GM13976 (cell line): ENCODE data around the gene KCNQ1.

ENCODE experiments used
- DNase-seq: peaks from one replicate; pipeline ENCODE4 v3.0.0; 2012; ENCODE audit warnings: low spot score
- CTCF ChIP-seq: IDR thresholded peaks from 2 replicates; pipeline ENCODE4 v1.5.1; 2012; ENCODE audit warnings: borderline replicate concordance, mild to moderate bottlenecking; ENCODE audit not compliant: insufficient read depth; ENCODE audit errors: extremely low read depth, missing control alignments, control extremely low read depth
- in situ Hi-C: fragments of 300-500 bp; cut with MboI; formaldehyde crosslinking; loops from one replicate; pipeline ENCODE4 v1.12.0; 2022; ENCODE audit warnings: low sequenced_read_pairs, mixed read lengths, inconsistent platforms; ENCODE audit not compliant: unreplicated experiment

The KCNQ1 gene

GRCh38 chr11:2888266-2888968 is 443.6 kb downstream of the KCNQ1 start:
- in situ Hi-C loops = no loop called here
- peak; percentile 86 for DNase-seq
- peak; percentile 98 for TF ChIP-seq CTCF

GRCh38 chr11:2889362-2890273 is 444.8 kb downstream of the KCNQ1 start:
- in situ Hi-C loops = loop anchor here (10.0 kb wide), 1 partner anchor 355 kb away; no protein-coding TSS in a partner anchor
- no peak for DNase-seq
- no peak for TF ChIP-seq CTCF

DNA sequence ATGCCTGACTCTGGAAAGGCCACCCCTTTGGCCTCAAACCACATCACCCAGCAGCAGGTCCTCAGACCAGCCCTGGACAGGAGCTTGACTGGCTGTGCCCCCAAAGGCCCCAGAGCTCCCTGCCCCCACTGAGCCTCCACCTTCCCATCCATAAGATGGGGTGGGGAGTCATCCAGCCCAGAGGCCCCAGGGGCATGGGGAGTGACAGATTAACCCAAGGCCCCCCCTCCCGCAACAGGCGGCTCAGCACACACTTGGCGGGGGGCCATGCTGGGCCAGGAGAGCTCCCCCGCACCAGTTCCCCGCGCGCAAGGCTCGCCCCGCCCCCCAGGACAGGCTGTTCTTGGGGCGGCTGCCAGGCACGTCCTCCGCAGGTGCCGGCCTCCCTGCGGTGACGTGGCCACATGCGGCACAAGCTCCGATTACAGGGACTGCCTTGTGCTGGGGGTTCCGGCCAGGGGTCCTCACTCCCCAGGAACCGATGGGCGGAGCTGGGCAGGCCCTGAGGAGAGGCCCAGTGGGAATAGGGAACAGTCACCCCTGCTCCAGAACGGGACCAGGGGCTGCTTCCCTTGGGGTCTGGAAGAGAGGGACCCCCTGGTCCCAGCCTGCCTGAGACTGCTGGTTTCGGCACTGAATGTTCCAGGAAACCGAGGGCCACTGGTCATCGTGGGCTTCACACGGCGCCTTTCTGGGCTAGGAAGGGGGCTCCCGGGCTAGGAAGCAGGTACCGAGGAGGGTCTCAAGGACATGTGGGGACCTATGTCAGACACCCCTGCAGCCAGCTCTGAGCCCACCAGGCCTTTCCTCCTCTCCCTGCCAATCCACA is 445.9 kb downstream of the KCNQ1 start:
- no peak for TF ChIP-seq CTCF
- in situ Hi-C loops = loop anchor here (10.0 kb wide), 1 partner anchor 356 kb away; no protein-coding TSS in a partner anchor
- DNase-seq = no peak

- in situ Hi-C loops = loop anchor here (10.0 kb wide), 1 partner anchor 357 kb away; no protein-coding TSS in a partner anchor
- TF ChIP-seq CTCF = no peak
- DNase-seq = no peak
Observed at GRCh38 chr11:2891326-2892214, 446.8 kb downstream of the KCNQ1 start.

DNA sequence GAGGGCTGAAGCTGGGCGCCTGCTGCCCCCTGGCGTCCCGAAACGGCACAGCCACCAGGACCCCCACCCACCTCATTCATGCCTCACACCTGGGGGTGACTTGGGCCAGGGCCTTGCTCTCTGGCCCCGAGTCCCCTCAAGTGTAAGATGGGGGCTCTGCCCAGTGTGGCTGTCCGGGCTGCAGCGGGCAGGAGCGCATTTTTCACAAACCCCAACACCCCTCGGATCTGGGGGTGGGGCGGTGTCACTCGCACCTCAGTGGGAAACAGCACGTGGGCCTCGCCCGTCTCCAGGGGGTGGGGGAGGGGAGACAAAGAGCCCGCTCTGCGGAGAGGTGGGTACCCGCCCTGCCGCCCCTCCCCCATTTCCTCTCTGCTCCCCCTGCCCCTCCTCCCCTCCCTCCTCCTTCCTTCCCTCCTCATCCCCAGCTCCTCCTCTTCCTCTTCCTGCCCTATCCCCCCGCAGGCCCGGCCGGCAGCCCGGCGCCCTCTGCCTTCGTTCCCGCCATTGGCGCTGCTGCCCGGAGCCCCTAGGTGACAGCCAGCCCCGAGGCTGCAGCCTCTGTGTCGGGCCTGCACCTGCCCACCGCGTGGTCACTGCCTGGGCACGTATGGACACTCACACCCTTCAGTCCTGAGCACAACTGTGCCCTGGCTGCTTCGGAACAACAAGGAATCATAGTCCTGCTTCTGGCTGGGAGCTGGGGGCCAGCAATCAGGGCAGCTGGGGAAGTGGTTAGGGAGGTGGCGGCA is 447.6 kb downstream of the KCNQ1 start:
- TF ChIP-seq CTCF = peak; percentile 89
- in situ Hi-C loops = loop anchor here (10.0 kb wide), 1 partner anchor 358 kb away; no protein-coding TSS in a partner anchor
- peak; percentile 85 for DNase-seq
